OCI-LY1 (cell line): ENCODE measurements around the gene CACNA1C.

ENCODE experiments used
- EZH2 ChIP-seq: fragments of 200-600 bp; sonication (generic), shearing (Covaris generic); IDR thresholded peaks from 2 replicates; pipeline ENCODE4 v1.8.0; 2017; ENCODE audit warnings: borderline replicate concordance, mixed run types, mild to moderate bottlenecking, antibody characterized with exemption, low read length, moderate library complexity, mixed read lengths
- TF ChIP-seq, protein P1 (sequence below): fragments of 200-600 bp; sonication (generic), shearing (Covaris generic); IDR thresholded peaks from 2 replicates; pipeline ENCODE4 v1.5.1; 2017; ENCODE audit warnings: mild to moderate bottlenecking, antibody characterized with exemption, low read length, moderate library complexity, mixed read lengths

DNA sequence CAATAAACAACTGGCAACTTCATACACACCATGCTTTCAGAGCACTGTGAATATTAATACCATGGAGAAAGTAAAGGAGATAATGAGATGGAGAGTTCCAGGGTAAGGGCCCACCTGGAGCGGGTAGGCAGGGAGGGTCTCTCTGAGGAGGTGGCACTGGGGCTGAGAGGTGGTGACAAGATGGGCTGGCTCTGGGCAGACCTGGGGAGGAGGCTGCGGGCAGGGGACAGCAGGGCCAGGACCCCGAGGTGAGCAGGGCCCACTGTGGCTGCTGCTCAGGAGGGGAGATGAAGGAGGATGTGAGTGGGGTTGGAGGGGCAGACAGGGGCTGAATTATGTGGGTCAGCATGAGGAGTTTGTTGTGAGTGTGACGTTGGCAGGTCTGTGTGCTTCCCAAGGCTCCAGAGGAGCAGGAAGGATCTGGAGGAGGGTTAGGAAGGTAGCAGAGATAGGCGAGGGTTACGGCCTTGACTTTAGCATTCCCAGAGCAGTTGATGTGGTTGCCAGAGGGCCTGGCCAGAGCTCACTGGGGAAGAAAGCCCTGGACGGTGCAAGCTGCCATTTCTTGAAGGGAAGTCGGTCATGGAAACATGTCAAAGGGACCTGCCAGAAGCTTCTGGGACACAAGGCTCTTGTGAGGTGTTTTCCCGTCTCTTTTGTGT lies 88.2 kb downstream of the CACNA1C start:
- TF ChIP-seq, protein P1, sequence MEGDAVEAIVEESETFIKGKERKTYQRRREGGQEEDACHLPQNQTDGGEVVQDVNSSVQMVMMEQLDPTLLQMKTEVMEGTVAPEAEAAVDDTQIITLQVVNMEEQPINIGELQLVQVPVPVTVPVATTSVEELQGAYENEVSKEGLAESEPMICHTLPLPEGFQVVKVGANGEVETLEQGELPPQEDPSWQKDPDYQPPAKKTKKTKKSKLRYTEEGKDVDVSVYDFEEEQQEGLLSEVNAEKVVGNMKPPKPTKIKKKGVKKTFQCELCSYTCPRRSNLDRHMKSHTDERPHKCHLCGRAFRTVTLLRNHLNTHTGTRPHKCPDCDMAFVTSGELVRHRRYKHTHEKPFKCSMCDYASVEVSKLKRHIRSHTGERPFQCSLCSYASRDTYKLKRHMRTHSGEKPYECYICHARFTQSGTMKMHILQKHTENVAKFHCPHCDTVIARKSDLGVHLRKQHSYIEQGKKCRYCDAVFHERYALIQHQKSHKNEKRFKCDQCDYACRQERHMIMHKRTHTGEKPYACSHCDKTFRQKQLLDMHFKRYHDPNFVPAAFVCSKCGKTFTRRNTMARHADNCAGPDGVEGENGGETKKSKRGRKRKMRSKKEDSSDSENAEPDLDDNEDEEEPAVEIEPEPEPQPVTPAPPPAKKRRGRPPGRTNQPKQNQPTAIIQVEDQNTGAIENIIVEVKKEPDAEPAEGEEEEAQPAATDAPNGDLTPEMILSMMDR, result no peak
- no peak for TF ChIP-seq EZH2
